NCI-H1436 (cell line): ENCODE measurements around the gene DBP.
"Not testable (repeated sequence)": the region's sequence is repeated elsewhere in the genome, so short reads cannot be mapped to it uniquely, and the experiment has no call there.

Source experiments
- DNase-seq: peaks from one replicate; lab custom pipeline; 2025; lab: John Stamatoyannopoulos, UW

Gene DBP

DNA sequence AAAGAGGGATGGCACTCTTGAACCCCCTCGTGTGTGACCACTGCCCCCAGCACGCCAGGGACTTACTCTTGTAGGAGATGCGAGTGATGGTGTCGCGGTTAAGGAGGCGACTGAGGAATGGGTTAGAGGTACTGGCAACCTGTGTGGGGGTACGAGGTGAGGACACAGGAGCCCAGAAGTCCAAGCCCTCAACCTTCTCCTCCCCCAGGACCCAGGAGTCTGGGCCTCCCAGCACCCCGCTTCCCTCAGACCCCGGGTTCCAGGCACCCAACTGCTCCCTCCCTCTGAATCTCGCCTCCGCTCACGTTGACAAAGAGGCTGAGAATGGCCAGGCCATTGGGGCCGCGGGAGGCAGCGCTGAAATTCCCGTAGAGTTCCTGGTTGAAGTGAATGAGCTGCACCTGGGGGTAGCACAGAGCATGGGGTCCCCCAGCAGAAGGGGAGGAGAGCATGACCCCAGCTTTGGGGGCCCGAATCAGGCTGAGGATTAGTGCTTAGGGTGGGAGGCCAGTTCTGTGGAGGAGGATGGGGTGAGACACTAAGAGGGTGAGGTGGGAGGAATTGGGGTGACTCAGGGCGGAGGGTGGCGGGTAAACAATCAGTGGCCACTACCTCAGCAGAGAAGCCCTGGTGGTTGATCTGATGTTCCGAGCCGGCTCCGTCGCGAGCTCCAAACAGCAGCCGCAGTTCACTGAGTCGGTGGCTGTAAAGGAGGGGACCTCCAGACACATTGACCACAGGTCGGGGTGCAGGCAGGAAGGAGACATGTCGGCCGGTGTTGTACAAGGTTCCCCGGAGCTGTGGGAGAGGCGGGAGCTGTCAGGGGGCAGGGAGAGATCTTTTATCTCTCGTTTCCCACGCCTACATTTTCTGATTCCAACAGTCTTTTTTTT, 2.5 kb upstream of the DBP start:
- DNase-seq: no peak

DNA sequence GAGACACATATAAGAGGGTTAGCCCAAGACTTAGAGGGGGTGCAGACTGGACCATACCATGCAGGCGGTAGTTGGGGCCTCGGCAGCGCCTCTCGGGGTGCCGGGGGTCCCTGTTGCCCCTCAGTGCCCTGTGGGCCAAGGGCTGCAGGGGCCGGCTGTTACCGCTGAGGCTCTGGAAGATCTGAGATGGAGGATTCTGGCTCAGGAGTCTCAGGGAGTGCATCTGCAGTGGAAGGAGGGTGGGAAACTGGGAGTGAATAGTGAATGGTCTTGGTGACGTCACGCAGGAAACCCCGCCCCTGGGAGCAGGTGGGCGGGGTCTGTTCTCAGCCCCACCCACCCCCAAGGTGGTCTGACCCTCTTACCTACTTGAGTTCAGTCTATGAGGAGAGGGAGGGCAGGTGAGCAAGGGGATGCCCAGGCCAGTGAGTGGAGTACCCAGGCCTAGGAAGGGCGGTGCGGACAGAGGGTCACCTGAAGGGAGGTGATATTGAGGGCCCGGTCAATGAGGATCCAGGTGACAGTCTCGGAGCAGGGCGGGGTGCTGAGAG, 1.7 kb upstream of the DBP start:
- DNase-seq: peak; percentile 38

DNA sequence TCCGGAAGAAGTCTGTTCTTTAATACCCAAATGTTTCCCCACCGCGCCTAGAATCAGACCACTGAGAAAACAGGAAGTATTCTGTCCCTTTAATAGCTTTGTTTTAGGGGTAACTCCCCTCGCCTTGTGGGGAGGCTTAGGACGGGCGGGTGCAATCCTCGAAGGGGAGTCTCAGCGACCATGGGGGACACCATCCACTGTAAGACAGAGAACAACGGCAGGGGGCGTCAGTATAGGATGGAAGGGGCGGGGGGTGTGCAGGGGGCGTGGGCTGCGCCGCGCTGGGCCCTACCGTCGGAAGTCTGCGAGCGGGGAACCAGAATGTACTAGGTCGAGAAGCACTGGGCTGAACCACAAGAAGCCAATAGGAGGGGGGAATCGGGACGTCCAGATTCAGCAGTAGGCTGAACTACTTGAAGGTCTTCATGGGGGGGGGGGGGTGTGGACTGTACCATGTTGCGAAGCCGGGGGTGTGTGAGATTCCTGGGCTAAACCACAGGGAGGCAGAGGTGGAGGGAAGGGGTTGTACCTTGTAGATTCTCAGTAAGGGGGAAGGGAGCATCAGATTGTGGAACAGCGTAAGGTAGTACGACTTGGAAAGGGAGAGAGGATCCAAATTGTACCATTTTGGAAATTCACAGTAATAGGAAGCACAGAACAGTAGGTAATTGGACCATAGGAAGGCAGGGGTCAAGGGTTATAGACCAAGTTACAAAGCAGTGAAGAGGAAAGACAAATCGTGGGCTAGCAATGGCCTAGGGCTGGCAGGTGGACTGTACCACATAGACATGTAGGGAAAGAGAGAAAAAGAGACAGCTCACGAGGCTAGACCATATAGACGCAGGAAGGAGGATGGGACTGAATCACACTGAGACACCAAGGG, 1.0 kb upstream of the DBP start:
- peak; percentile 96 for DNase-seq

DNA sequence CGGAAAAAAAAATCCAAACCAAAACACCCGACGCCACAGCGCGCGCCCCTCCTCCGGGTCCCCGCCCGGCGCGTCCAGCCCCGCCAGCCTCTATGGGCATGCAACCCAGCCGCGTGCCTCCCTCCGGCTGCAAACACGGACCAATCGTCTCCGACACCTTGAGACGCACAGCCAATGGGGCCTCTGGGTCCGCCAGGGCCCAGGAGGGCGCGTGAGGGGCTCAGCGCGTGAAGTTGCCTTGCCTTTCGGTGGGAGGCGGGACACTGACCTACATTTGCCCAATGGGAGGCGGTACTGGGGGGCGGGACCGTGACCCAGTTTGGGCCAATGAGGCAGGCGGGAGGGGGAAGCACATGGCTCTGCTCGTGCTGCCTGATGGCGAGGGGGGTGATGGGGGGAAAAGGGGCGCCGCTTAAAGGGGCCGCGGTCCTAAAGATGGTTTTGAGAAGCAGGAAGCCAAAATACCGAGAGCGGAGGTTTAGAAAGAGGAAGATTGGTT, 319 bp upstream of the DBP start:
- peak; percentile 100 for DNase-seq

DNA sequence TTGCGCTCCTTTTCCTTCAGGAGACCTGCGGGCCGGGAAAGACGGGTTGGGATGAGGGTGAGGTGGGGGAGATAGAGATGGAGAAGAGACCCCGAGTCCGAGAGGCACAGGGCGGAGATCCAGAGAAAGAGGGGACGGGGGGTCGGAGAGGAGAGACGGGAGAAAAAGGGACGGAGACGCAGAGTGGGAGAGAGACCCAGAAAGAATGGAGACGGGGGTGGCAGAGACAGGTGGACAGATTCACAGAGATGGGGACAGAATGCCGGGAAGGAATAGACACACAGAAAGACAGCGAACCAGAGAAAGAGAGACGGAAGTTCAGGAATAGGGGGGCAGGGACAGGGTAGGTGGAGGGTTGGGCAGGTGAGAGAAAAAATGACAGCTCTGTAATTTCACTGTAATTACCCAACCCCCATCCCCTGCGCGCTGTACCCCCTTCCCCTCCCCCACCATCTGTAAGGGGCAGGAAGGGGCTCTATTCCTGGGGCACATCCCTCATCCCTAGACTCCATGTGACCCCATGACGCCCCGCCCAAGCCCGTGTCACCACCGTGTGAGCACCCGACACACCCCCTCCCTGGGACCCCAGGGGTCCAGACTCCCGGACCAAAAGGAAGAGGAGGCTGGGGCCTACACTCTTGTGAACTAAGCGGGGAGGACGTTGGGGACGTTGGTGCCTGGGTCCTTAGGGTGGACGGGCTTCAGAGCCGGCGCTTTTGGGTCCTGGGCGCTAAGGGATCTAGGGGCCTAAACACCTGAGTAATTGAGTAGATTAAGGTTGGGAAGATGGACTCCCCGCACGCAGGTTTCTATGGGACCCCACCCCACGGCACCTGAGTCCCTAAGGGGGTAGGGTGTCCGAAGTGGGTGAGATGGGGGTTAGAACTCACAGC, 967 bp downstream of the DBP start:
- DNase-seq: peak; percentile 63

DNA sequence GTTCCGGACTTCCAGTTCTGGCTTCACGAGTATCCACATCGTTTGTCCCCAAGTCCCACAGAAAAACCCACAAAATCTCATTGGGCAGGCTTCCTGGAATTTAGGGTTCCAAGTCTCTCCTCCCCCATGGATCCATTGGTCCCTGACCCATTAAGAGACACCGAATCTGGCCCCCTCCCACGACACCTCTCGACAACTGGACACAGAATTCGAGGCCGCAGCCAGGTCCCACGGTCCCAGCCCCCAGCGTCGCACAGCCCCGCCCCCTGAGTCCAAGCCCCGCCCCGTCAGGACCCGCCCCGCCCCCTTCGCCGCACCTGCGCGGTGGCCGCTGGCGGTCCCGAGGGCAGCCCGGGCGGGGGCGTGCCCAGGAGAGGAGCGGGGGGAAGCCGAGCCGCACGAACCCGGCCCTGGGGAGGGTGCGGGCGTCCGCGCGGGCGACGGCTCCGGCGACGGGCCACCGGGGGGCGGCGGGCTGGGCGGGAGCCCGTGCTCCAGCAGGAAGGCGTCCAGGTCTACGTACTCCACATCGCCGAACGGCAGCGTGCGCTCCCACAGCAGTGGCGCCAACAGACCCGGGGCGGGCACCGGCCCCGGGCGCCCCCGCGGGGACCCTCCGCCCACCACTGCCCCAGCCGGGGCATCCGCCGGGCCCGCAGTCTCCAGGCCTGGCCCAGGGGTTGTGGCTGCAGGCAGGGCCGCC, 1.8 kb downstream of the DBP start:
- peak; percentile 84 for DNase-seq

DNA sequence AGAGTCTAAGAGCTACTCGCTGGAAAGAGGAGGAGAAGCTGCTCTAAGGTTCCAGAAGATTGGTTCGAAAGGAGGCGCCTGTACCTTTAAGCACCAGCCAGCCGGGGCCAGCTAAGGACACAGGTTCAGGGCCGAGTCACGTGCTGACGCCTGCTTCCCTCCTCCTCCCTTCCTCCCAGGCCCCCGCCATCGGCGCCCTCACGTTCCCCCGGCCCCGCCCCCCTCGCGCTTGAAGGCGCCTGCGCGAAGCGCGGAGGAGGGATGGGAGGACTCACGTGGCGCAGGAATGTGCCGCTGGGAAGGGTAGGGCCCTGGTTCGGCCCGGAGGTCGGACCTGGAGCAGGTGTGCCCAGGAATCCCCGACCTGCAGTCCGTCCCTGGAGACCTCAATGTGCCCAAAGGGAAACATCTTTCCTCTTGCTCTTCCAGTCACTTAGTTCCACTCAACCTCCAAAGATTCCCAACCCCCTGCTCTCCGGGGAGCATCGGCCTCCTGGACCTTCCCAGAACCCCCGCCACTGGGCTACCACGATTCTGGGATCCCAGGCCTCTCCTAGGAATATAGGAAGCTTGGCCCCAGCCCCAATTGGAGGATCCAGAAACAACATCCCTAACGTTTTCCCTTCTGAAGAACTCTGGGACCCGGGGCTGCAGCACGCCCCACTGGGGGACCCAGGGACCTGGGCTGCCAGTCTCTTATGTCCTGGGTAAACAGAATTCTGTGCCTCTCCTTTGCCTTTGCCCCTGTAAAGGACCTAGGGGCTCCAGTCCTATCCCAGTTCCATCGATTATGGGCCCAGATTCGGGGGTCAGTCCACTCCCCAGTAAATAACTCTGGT, 2.5 kb downstream of the DBP start:
- DNase-seq: peak; percentile 99

DNA sequence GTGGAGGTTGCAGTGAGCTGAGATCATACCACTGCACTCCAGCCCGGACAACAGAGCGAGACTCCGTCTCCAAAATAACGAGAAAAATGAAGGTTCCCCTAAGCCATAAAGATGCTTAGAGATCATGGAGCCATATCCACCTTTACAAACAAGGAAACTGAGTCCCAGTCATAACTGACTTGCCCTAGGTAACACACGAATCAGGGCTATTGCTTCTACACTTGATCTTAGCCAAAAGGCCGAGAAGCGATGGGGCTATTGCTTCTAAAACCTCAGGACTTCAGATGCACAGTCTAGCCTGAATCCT, 3.2 kb downstream of the DBP start:
- no peak for DNase-seq

DNA sequence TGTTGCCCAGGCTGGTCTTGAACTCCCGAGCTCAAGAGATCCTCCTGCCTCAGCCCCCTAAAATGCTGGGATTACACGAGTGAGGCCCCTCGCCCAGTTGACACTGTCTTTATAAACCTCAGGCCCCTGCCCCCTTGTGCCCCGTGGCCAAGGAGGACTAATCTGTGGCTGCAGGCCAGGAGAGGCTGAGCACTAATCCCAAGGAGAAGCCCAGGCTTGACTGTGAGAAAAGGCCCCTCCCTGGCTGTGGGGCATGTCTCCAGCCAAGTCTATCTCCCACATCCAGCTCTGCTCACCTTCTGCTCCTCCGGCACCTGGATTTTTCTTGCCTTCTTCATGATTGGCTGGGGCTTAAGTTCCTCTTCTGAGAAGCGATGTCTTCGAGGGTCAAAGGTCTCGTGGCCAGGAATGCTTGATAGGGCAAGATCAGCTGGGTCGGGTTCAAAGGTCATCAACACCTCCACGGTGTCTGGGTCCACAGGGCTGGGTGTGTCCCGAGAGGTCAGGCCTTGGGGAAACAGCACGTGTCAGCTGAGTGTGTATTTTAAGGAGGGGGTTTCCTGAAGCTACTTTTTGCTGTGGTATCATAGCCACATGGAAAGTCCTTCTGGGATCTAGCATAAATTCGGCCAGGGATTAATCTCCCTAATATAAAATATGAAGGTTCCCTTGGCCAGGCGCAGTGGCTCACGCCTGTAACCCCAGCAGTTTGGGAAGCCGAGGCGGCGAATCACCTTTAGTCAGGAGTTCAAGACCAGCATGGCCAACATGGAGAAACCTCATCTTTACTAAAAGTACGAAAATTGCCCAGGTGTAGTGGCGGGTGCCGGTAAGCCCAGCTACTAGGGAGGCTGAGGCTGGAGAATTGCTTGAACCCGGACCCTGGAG, 3.8 kb downstream of the DBP start:
- DNase-seq: no peak

DNA sequence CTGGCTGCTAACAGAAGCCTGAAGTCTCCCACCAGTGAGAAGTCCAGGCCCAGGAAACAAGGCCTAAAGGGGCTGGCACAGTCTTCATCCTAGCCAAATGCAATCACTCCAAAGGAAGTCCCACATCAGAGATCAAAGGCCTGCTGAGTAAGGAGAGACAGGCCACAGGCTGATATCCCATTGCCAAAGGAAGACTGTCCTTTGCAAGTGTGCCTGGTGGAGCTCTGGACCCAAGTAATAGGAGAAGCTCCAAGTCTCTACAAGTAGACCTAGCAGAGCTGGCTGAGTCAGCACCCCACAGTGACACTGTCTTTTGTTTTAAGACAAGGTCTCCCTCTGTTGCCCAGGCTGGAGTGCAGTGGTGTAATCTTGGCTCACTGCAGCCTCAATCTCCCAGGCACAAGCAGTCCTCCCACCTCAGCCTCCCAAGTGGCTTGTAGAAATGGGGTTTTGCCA, 4.5 kb downstream of the DBP start:
- no peak for DNase-seq

DNA sequence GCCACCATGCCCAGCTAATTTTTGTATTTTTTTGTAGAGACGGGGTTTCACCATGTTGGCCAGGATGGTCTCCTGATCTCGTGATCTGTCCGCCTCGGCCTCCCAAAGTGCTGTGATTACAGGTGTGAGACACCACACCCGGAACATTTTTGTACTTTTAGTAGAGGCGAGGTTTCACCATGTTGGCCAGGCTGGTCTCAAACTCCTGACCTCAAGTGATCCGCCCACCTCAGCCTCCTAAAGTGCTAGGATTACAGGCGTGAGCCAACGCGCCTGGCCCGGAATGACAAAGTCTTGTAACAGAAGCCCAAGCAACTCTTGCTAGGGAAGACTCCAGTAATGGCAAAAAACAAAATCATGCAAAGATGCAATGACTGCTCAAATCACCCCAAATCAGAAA, 4.9 kb downstream of the DBP start:
- DNase-seq: not testable (repeated sequence)

DNA sequence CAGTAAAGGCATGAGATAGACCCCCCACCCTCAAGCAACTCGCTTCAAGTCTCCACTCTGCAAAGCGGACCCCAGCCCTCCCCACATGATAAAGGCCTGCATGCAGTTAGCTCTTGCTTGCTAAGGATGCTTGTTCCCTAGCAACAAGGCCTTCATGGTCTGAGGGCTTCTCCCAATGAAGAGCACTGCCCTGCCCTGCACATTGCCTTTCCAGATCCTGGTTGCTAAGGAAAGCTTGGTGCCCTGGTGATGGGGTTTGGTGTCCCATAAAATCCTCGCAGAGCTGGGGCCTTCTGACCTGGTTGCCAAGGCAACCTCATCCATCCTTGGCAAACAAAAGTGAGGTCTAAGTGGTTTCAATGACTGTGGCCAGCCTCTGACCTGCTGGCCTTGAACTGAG, 6.0 kb downstream of the DBP start:
- DNase-seq: no peak

DNA sequence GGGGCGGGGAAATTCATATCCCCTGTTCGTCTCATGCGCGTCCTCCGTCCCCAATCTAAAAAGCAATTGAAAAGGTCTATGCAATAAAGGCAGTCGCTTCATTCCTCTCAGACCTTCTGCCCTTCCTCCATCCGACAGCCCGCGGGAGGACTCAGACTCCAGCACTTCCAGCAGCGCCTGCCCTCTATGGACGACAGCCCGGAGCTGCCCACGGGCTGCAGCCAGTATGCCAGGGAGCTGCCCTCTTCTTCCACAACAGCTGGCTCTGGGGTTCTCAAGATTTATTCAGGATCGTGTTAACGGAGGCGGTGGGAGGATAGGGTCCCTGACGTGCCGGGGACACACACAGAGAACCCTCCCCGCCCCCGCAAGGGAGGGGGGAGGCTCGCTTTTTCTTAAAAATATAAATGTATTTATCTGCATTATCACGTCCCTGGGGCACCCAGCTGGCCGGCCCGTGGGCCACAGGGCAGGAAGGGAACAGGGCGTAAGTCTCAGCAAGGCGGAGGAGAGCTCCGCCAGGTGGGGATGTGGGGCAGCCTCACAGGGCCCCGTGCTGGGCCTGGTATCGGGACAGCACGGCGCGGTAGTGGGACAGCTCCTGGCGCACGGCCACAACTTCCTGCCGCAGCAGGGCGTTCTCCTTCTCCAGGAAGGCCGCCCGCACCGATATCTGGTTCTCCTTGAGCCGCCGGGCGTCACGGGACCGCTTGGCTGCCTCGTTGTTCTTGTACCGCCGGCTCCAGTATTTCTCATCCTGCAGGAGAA, 6.7 kb downstream of the DBP start:
- no peak for DNase-seq

DNA sequence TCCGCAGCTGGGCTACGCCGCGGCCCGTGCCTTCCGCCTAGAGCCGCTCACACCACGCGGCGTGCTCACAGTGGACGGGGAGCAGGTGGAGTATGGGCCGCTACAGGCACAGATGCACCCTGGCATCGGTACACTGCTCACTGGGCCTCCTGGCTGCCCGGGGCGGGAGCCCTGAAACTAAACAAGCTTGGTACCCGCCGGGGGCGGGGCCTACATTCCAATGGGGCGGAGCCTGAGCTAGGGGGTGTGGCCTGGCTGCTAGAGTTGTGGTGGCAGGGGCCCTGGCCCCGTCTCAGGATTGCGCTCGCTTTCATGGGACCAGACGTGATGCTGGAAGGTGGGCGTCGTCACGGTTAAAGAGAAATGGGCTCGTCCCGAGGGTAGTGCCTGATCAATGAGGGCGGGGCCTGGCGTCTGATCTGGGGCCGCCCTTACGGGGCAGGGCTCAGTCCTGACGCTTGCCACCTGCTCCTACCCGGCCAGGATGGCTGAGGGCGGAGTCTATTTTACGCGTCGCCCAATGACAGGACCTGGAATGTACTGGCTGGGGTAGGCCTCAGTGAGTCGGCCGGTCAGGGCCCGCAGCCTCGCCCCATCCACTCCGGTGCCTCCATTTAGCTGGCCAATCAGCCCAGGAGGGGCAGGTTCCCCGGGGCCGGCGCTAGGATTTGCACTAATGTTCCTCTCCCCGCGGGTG, 7.4 kb downstream of the DBP start:
- DNase-seq: no peak

DNA sequence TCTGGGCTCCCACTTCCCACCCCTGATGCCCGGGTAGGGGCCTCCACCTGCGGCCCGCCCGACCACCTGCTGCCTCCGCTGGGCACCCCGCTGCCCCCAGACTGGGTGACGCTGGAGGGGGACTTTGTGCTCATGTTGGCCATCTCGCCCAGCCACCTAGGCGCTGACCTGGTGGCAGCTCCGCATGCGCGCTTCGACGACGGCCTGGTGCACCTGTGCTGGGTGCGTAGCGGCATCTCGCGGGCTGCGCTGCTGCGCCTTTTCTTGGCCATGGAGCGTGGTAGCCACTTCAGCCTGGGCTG, 7.9 kb downstream of the DBP start:
- DNase-seq: no peak

DNA sequence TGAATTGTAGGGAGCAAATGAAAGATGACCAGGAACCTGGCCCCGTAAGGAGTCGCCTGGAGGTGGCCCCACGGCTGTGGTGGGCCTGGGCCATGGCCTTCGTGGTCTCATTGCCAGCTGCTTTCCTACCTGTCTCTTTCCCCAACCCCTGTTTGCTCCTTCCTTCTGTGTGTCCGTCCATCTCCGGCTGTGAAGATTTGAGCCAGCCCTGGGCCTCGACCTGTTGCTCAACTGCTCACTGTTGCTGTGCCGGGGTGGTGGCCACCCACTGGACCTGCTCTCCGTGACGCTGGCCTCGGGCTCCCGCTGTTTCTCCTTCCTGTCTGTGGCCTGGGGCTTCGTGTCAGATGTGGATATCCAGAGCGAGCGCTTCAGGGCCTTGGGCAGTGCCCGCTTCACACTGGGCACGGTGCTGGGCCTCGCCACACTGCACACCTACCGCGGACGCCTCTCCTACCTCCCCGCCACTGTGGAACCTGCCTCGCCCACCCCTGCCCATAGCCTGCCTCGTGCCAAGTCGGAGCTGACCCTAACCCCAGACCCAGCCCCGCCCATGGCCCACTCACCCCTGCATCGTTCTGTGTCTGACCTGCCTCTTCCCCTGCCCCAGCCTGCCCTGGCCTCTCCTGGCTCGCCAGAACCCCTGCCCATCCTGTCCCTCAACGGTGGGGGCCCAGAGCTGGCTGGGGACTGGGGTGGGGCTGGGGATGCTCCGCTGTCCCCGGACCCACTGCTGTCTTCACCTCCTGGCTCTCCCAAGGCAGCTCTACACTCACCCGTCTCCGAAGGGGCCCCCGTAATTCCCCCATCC, 8.5 kb downstream of the DBP start:
- no peak for DNase-seq

DNA sequence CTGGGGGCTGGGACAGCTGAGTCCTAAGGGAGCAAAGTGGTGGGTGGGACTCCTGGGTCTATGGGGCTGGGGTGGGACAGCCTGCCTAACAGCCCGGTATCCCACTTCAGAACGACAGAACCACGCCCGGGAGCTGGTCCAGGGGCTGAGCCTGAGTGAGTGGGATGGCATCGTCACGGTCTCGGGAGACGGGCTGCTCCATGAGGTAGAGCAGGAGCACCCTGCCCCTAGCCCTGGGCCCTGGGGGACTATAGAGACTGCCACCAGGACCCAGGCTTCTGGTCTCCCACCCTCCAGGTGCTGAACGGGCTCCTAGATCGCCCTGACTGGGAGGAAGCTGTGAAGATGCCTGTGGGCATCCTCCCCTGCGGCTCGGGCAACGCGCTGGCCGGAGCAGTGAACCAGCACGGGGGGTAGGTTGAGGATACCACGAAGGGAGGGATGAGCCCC, 9.3 kb downstream of the DBP start:
- no peak for DNase-seq
